GM18526 (cell line): ENCODE data around the gene ASH1L.

Experiments used
- POLR2A ChIP-seq: IDR thresholded peaks from 3 replicates; pipeline ENCODE4 v1.6.1; 2011; ENCODE audit not compliant: insufficient read length; ENCODE audit errors: extremely low read depth

ASH1L gene

GRCh38 chr1:155499263-155499662 is 63.3 kb downstream of the ASH1L start:
- TF ChIP-seq POLR2A: no peak

- TF ChIP-seq POLR2A: no peak
These were observed 75.1 kb downstream of the ASH1L start for GRCh38 chr1:155487541-155487940.

GRCh38 chr1:155485945-155486344 is 76.7 kb downstream of the ASH1L start:
- no peak for TF ChIP-seq POLR2A

GRCh38 chr1:155485222-155485621 is 77.4 kb downstream of the ASH1L start:
- no peak for TF ChIP-seq POLR2A

- TF ChIP-seq POLR2A: no peak
These were observed 80.8 kb downstream of the ASH1L start for GRCh38 chr1:155481741-155482241.

- no peak for TF ChIP-seq POLR2A
These were observed 83.4 kb downstream of the ASH1L start for GRCh38 chr1:155479205-155479604.

GRCh38 chr1:155478270-155478852 is 84.2 kb downstream of the ASH1L start:
- TF ChIP-seq POLR2A: no peak

GRCh38 chr1:155474146-155474545 is 88.5 kb downstream of the ASH1L start:
- no peak for TF ChIP-seq POLR2A

GRCh38 chr1:155473151-155473821 is 89.3 kb downstream of the ASH1L start:
- no peak for TF ChIP-seq POLR2A

GRCh38 chr1:155472491-155473083 is 90.0 kb downstream of the ASH1L start:
- no peak for TF ChIP-seq POLR2A

GRCh38 chr1:155471891-155472290 is 90.7 kb downstream of the ASH1L start:
- TF ChIP-seq POLR2A: no peak

GRCh38 chr1:155471026-155471425 is 91.6 kb downstream of the ASH1L start:
- TF ChIP-seq POLR2A: no peak

- no peak for TF ChIP-seq POLR2A
These were observed 95.6 kb downstream of the ASH1L start for GRCh38 chr1:155466996-155467395.

GRCh38 chr1:155466617-155466972 is 96.0 kb downstream of the ASH1L start:
- TF ChIP-seq POLR2A: no peak

- no peak for TF ChIP-seq POLR2A
These were observed 98.5 kb downstream of the ASH1L start for GRCh38 chr1:155463865-155464650.

GRCh38 chr1:155458111-155458510 is 104.5 kb downstream of the ASH1L start:
- TF ChIP-seq POLR2A: no peak
